IMR-90 (cell line): ENCODE data around the gene PRR5. TPM values are rescaled to one million over a fixed set of nuclear protein-coding genes. Genes with fewer than 3 reads are reported as not detected.

Experiments
- ATAC-seq: fragments of 200-7000 bp; cut with Tn5 transposase; 2 replicates; pipeline ENCODE4 v1.9.1; 2020; ENCODE audit warnings: low read depth, mild to moderate bottlenecking, moderate library complexity
- BruUV-seq: library from RNA; stranded (reverse); fragments of 400-500 nt; replicated peaks from 2 replicates; lab custom pipeline; 2021; lab: Mats Ljungman, UMichigan
- CTCF ChIA-PET: fragments of 300-600 bp; formaldehyde crosslinking; extraction: SDS; loops from one replicate; lab custom pipeline; 2021; ENCODE audit warnings: antibody characterized with exemption; lab: Yijun Ruan, JAX
- POLR2A ChIA-PET: fragments of 300-600 bp; sonication (Branson Sonifier 250); formaldehyde crosslinking; loops from one replicate; lab custom pipeline; 2022; ENCODE audit warnings: antibody characterized with exemption; ENCODE audit not compliant: unreplicated experiment; lab: Charles Lee
- DNase-seq: peaks from one replicate; pipeline ENCODE4 v3.0.0; 2013
- H2AFZ ChIP-seq: replicated peaks from 2 replicates; pipeline ENCODE3; 2013; ENCODE audit warnings: low read length, mild to moderate bottlenecking; ENCODE audit not compliant: poor library complexity
- H2AK5ac ChIP-seq: 2 replicates; pipeline ENCODE4 v1.6.1; 2013; ENCODE audit warnings: low read depth, low read length, inconsistent platforms
- H2AK9ac ChIP-seq: replicated peaks from 2 replicates; pipeline ENCODE3; 2013; ENCODE audit warnings: mild to moderate bottlenecking, low read depth, low read length, moderate library complexity; ENCODE audit not compliant: poor library complexity
- H2BK120ac ChIP-seq: 2 replicates; pipeline ENCODE4 v1.6.1; 2013; ENCODE audit warnings: low read depth, low read length, inconsistent platforms
- H2BK15ac ChIP-seq: 3 replicates; pipeline ENCODE4 v1.6.1; 2013; ENCODE audit warnings: low read depth, low read length, inconsistent platforms
- H2BK20ac ChIP-seq: 2 replicates; pipeline ENCODE4 v1.6.1; 2013; ENCODE audit warnings: low read depth, mild to moderate bottlenecking, inconsistent platforms, low read length, moderate library complexity
- H2BK5ac ChIP-seq: 2 replicates; pipeline ENCODE4 v1.6.1; 2013; ENCODE audit warnings: mild to moderate bottlenecking, low read depth, low read length, inconsistent platforms; ENCODE audit not compliant: poor library complexity, severe bottlenecking
- H3K14ac ChIP-seq: replicated peaks from 2 replicates; pipeline ENCODE4 v1.6.1; 2013; ENCODE audit warnings: low read depth, low read length, inconsistent platforms
- H3K18ac ChIP-seq: 2 replicates; pipeline ENCODE4 v1.6.1; 2013; ENCODE audit warnings: low read depth, low read length, control low read depth
- H3K23ac ChIP-seq: 2 replicates; pipeline ENCODE4 v1.6.1; 2013; ENCODE audit warnings: low read depth, low read length, inconsistent platforms
- H3K27ac ChIP-seq: 2 replicates; pipeline ENCODE4 v1.5.1; 2013; ENCODE audit warnings: mild to moderate bottlenecking, control low read depth, low read length; ENCODE audit not compliant: insufficient read depth
- H3K27me3 ChIP-seq: 2 replicates; pipeline ENCODE4 v1.6.1; 2013; ENCODE audit warnings: low read length; ENCODE audit not compliant: control insufficient read depth, insufficient read depth
- H3K36me3 ChIP-seq: 2 replicates; pipeline ENCODE4 v1.6.1; 2013; ENCODE audit warnings: low read length, mixed read lengths; ENCODE audit not compliant: control insufficient read depth, insufficient read depth
- H3K4ac ChIP-seq: 2 replicates; pipeline ENCODE4 v1.6.1; 2013; ENCODE audit warnings: low read depth, low read length, inconsistent platforms
- H3K4me1 ChIP-seq: 2 replicates; pipeline ENCODE4 v1.6.1; 2013; ENCODE audit warnings: low read length, mixed read lengths; ENCODE audit not compliant: control insufficient read depth, insufficient read depth
- H3K4me2 ChIP-seq: 2 replicates; pipeline ENCODE4 v1.6.1; 2013; ENCODE audit warnings: low read depth, mild to moderate bottlenecking, control low read depth, low read length, moderate library complexity
- H3K4me3 ChIP-seq: 2 replicates; pipeline ENCODE4 v1.5.1; 2013; ENCODE audit warnings: low read depth, mild to moderate bottlenecking, control low read depth, low read length, moderate library complexity; ENCODE audit not compliant: insufficient read depth
- H3K56ac ChIP-seq: 2 replicates; pipeline ENCODE4 v1.6.1; 2013; ENCODE audit warnings: low read length, inconsistent platforms; ENCODE audit not compliant: insufficient read depth; ENCODE audit errors: extremely low read depth
- H3K79me1 ChIP-seq, 2 experiments: 2 replicates each; pipeline ENCODE4 v1.6.1; 2013; ENCODE audit warnings: low read length in 2 of 2, inconsistent platforms in 1 of 2, low read depth in 1 of 2
- H3K9ac ChIP-seq: 2 replicates; pipeline ENCODE4 v1.6.1; 2013; ENCODE audit warnings: low read depth, low read length, control low read depth
- H3K9me1 ChIP-seq: 2 replicates; pipeline ENCODE4 v1.6.1; 2013; ENCODE audit warnings: low read length, inconsistent platforms; ENCODE audit not compliant: insufficient read depth
- H3K9me3 ChIP-seq: 2 replicates; pipeline ENCODE4 v1.6.1; 2013; ENCODE audit warnings: low read length; ENCODE audit not compliant: control insufficient read depth, insufficient read depth
- H4K20me1 ChIP-seq: 2 replicates; pipeline ENCODE4 v1.6.1; 2013; ENCODE audit warnings: low read length, inconsistent platforms; ENCODE audit not compliant: insufficient read depth
- H4K5ac ChIP-seq: 2 replicates; pipeline ENCODE4 v1.6.1; 2013; ENCODE audit warnings: mild to moderate bottlenecking, low read depth, low read length, control low read depth
- H4K8ac ChIP-seq, 2 experiments: 2 replicates each; pipeline ENCODE4 v1.6.1; 2013; ENCODE audit warnings: low read depth in 2 of 2, low read length in 2 of 2, control low read depth in 1 of 2, inconsistent platforms in 1 of 2
- H4K91ac ChIP-seq: 2 replicates; pipeline ENCODE4 v1.6.1; 2013; ENCODE audit warnings: low read depth, low read length, inconsistent platforms; ENCODE audit not compliant: insufficient read depth
- MAZ ChIP-seq: IDR thresholded peaks from 2 replicates; pipeline ENCODE4 v1.6.1; 2012; ENCODE audit warnings: low read depth, mild to moderate bottlenecking, low read length, improper control_type of control experiment, moderate library complexity, borderline replicate concordance
- SMC3 ChIP-seq: fragments of 150-350 bp; IDR thresholded peaks from 2 replicates; pipeline ENCODE4 v1.6.1; 2016; ENCODE audit warnings: low read depth, mild to moderate bottlenecking, antibody characterized with exemption, low read length, moderate library complexity
- WGBS, 2 experiments: methylation state at CpG; one replicate each; pipeline versions ENCODE4 v1.1.5 to v1.1.7; 2013; ENCODE audit warnings: missing lambda C conversion rate in 2 of 2; ENCODE audit not compliant: insufficient read length in 1 of 2; ENCODE audit errors: extremely low coverage in 2 of 2; 5-methylcytosine and 5-hydroxymethylcytosine counted together
- dilution Hi-C: fragments of 300-500 bp; cut with HindIII; formaldehyde crosslinking; loops from one replicate; pipeline ENCODE4 v1.14.3; 2018; ENCODE audit warnings: low sequenced_read_pairs; ENCODE audit not compliant: unreplicated experiment
- in situ Hi-C: fragments of 300-500 bp; cut with MboI; formaldehyde crosslinking; loops from 3 replicates; pipeline ENCODE4 v1.14.3; 2019; ENCODE audit warnings: low sequenced_read_pairs, inconsistent platforms, mixed read lengths
- intact Hi-C: fragments of 100-400 bp; cut with micrococcal nuclease; formaldehyde crosslinking; loops from 2 replicates; pipeline ENCODE4 v1.10.0; 2022
- polyA plus RNA-seq, 3 experiments: library from polyadenylated mRNA; depleted of rRNA; stranded (reverse); fragments of >200 nt; gene quantifications; 2 replicates each; pipeline ENCODE4 v1.2.3, GENCODE V29; 2012; ENCODE audit warnings: low replicate concordance in 1 of 3
- total RNA-seq: library from RNA; depleted of rRNA; stranded (reverse); fragments of >200 nt; gene quantifications from 2 replicates; pipeline ENCODE4 v1.2.3, GENCODE V29; 2012
- TF ChIP-seq, protein P1 (sequence below): conservative IDR thresholded peaks from 2 replicates; pipeline ENCODE4 v1.5.1; 2012; ENCODE audit warnings: mild to moderate bottlenecking, low read depth, low read length, improper control_type of control experiment

PRR5 gene
- total and polyA plus RNA-seq, 2 of the 4 experiments (the other 2 are of a cell fraction) = 8.1 to 24.3 TPM

DNA sequence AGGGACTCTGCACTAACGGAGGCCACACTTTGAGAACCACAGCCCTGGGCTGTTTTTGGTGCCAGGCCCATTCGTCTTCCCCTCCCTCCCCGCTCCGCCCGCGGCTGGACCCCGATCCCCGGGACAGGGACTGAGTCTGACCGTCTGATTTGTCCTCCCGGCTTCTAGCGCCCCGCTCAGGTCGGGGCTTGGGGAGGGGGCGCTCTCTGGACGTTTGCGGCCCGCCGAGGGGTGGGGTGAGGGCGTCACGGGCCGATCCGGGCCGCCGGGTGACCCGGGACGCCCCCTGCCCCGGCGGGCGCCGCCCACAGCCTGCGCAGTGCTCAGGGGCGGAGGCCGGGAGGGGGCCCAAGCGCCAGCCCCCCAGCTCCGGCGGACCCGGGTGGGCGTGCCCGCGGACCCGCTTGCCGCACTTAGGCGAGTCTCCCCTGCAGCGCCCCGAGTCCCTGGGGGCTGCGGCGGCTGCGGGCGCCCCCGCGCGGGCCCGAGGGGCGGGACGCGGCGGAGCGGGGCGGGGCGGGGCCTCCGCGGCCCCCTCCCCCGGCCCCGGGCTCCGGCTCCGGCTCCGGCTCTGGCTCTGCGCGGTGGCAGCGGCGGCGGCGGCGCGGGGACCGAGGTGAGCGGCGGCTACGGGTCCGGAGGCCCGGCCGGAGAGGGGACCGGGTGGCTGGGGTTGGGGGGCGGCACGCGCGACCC lies 33.7 kb upstream of the PRR5 start:
- H3K4me2 ChIP-seq = peak overlapping the region; percentile 75
- dilution Hi-C loops (no loop called here), in situ Hi-C loops (no loop called here), intact Hi-C loops (loop anchor here (5.0 kb wide), 1 partner anchor 676 kb away; no protein-coding TSS in a partner anchor)
- ChIA-PET CTCF (interaction anchor here (1.1 kb wide), 1 partner anchor 17 kb away, joined by 3 read pairs; no protein-coding TSS in a partner anchor), POLR2A (no interaction called here)
- peak overlapping the region; percentile 72; the same call in 1 of the 2 replicates for H3K14ac ChIP-seq
- no peak overlapping the region for H3K56ac ChIP-seq
- TF ChIP-seq, protein P1, sequence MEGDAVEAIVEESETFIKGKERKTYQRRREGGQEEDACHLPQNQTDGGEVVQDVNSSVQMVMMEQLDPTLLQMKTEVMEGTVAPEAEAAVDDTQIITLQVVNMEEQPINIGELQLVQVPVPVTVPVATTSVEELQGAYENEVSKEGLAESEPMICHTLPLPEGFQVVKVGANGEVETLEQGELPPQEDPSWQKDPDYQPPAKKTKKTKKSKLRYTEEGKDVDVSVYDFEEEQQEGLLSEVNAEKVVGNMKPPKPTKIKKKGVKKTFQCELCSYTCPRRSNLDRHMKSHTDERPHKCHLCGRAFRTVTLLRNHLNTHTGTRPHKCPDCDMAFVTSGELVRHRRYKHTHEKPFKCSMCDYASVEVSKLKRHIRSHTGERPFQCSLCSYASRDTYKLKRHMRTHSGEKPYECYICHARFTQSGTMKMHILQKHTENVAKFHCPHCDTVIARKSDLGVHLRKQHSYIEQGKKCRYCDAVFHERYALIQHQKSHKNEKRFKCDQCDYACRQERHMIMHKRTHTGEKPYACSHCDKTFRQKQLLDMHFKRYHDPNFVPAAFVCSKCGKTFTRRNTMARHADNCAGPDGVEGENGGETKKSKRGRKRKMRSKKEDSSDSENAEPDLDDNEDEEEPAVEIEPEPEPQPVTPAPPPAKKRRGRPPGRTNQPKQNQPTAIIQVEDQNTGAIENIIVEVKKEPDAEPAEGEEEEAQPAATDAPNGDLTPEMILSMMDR = 0 out of 2 replicates have a peak, but pooled peaks have one; percentile 5
- TF ChIP-seq SMC3 (no peak), MAZ (peak; percentile 57; the same call in 1 of the 2 replicates)
- peak; percentile 86 for ATAC-seq
- peak overlapping the region; percentile 67 to 71; a peak in 1 of 4 replicates for H4K8ac ChIP-seq
- H3K27me3 ChIP-seq = no peaks in the 10 kb centered on the region; the same call in 1 of the 2 replicates
- no peak overlapping the region for H2AK5ac ChIP-seq
- H3K4me1 ChIP-seq = peaks cover 25% of the 10 kb centered on the region
- H2BK20ac ChIP-seq = no peak overlapping the region
- no peaks in the 10 kb centered on the region for H3K9me3 ChIP-seq
- H3K4ac ChIP-seq = peak overlapping the region; percentile 73
- H3K23ac ChIP-seq = peak overlapping the region; percentile 38; the same call in 1 of the 2 replicates
- no peak overlapping the region; the same call in 1 of the 2 replicates for H3K27ac ChIP-seq
- no peak for DNase-seq
- no peak overlapping the region for H2BK15ac ChIP-seq
- peaks cover 18% of the 10 kb centered on the region for H4K20me1 ChIP-seq
- peaks cover 3 to 15% of the 10 kb centered on the region in 2 experiments; a peak in 2 of 4 replicates for H3K79me1 ChIP-seq
- peak overlapping the region; percentile 53 for H3K9ac ChIP-seq
- H2AK9ac ChIP-seq = no peak overlapping the region
- peak overlapping the region; percentile 3; the same call in 1 of the 2 replicates for H4K5ac ChIP-seq
- no peaks in the 10 kb centered on the region for H3K9me1 ChIP-seq
- 0% methylated on average over 5 of the region's 87 CpGs; no CpG with 5 or more reads in 1 of the 2 experiments for WGBS, 2 experiments
- H3K18ac ChIP-seq = peak overlapping the region; percentile 42; the same call in 1 of the 2 replicates
- no peak overlapping the region for H2BK120ac ChIP-seq
- no peaks in the 10 kb centered on the region; the same call in 1 of the 2 replicates for H3K36me3 ChIP-seq
- no peak overlapping the region for H2BK5ac ChIP-seq
- H2AFZ ChIP-seq = peak overlapping the region; percentile 82
- H4K91ac ChIP-seq = 0 out of 2 replicates have a peak overlapping the region, but pooled peaks have one; percentile 37
- no TSS peak for BruUV-seq
- H3K4me3 ChIP-seq = peak overlapping the region; percentile 75
